GM12878 (cell line): Measurements from ENCODE around the gene VGLL4. TPM values are rescaled to one million over a fixed set of nuclear protein-coding genes. Genes with fewer than 3 reads are reported as not detected.

Experiments used
- BHLHE40 ChIP-seq, 2 experiments: fragments of 450-650 bp in 1 of 2; IDR thresholded peaks; 2 replicates each; pipeline ENCODE4 v1.6.1; 2011 to 2017; ENCODE audit warnings: low read depth in 2 of 2, borderline replicate concordance in 1 of 2, improper control_type of control experiment in 1 of 2, low read length in 1 of 2, mild to moderate bottlenecking in 1 of 2
- CBFB ChIP-seq: IDR thresholded peaks from 2 replicates; pipeline ENCODE4 v1.6.1; 2016; ENCODE audit warnings: antibody characterized with exemption, low read depth
- CBX5 ChIP-seq: sonication (generic); IDR thresholded peaks from 2 replicates; pipeline ENCODE4 v1.6.1; 2016; ENCODE audit warnings: low read depth, moderate library complexity, mild to moderate bottlenecking, inconsistent platforms
- CEBPB ChIP-seq, 2 experiments: fragments of 150-350 bp in 1 of 2; IDR thresholded peaks; 2 replicates each; pipeline ENCODE4 v1.6.1; 2012 to 2014; ENCODE audit warnings: low read depth in 2 of 2, low read length in 2 of 2, borderline replicate concordance in 1 of 2, inconsistent platforms in 1 of 2
- CEBPZ ChIP-seq: fragments of 150-350 bp; IDR thresholded peaks from 2 replicates; pipeline ENCODE4 v1.6.1; 2016; ENCODE audit warnings: low read depth, low read length
- CREM ChIP-seq: IDR thresholded peaks from 2 replicates; pipeline ENCODE4 v1.6.1; 2014; ENCODE audit warnings: antibody characterized with exemption, low read depth
- E2F8 ChIP-seq: fragments of 450-650 bp; IDR thresholded peaks from 2 replicates; pipeline ENCODE4 v1.6.1; 2018; ENCODE audit warnings: mild to moderate bottlenecking, low read depth, moderate library complexity; ENCODE audit not compliant: partially characterized antibody
- EED ChIP-seq: sonication (generic); IDR thresholded peaks from 2 replicates; pipeline ENCODE4 v1.6.1; 2016; ENCODE audit warnings: antibody characterized with exemption, low read depth
- IKZF2 ChIP-seq, 2 experiments: fragments of 450-650 bp; IDR thresholded peaks; 2 replicates each; pipeline ENCODE4 v1.6.1; 2017; ENCODE audit warnings: mild to moderate bottlenecking in 2 of 2, moderate library complexity in 2 of 2
- IRF4 ChIP-seq: IDR thresholded peaks from 2 replicates; pipeline ENCODE4 v1.6.1; 2011; ENCODE audit warnings: low read depth, low read length
- JUNB ChIP-seq: IDR thresholded peaks from 2 replicates; pipeline ENCODE4 v1.6.1; 2016; ENCODE audit warnings: antibody characterized with exemption, mild to moderate bottlenecking
- NFIC ChIP-seq: IDR thresholded peaks from 2 replicates; pipeline ENCODE4 v1.6.1; 2012; ENCODE audit warnings: low read depth, mild to moderate bottlenecking, inconsistent platforms, low read length, moderate library complexity
- PAX8 ChIP-seq: fragments of 450-650 bp; IDR thresholded peaks from 2 replicates; pipeline ENCODE4 v1.6.1; 2017; ENCODE audit warnings: mild to moderate bottlenecking, moderate library complexity
- PBX3 ChIP-seq: IDR thresholded peaks from 2 replicates; pipeline ENCODE4 v1.6.1; 2011; ENCODE audit warnings: mild to moderate bottlenecking, low read depth, low read length, moderate library complexity; ENCODE audit not compliant: insufficient replicate concordance
- REST ChIP-seq: IDR thresholded peaks from 2 replicates; pipeline ENCODE4 v1.6.1; 2012; ENCODE audit warnings: mild to moderate bottlenecking, low read depth, low read length
- SIN3A ChIP-seq: IDR thresholded peaks from 2 replicates; pipeline ENCODE4 v1.6.1; 2012; ENCODE audit warnings: low read depth, low read length, improper control_type of control experiment
- WRNIP1 ChIP-seq: IDR thresholded peaks from 2 replicates; pipeline ENCODE4 v1.6.1; 2011; ENCODE audit warnings: low read depth, low read length, improper control_type of control experiment, borderline replicate concordance
- ZBED1 ChIP-seq: IDR thresholded peaks from 2 replicates; pipeline ENCODE4 v1.6.1; 2016; ENCODE audit warnings: borderline replicate concordance
- ZNF384 ChIP-seq: IDR thresholded peaks from 2 replicates; pipeline ENCODE4 v1.6.1; 2012; ENCODE audit warnings: low read depth, mild to moderate bottlenecking, low read length, improper control_type of control experiment, borderline replicate concordance
- ZNF622 ChIP-seq: fragments of 450-650 bp; IDR thresholded peaks from 2 replicates; pipeline ENCODE4 v1.6.1; 2017; ENCODE audit warnings: mild to moderate bottlenecking, inconsistent platforms
- polyA plus RNA-seq, 11 experiments: library from polyadenylated mRNA; depleted of rRNA in 4 of 11; unstranded in 6 of 11; stranded (reverse) in 5 of 11; fragments of >200 nt; fragmentation: Nextera tagmentation in 4 of 11; fragmentation: Illumina TruSeq in 1 of 11; extraction: Ambion mirVana in 4 of 11; extraction: Trizol in 1 of 11; gene quantifications; 1 replicate in 1 of 11; 2 replicates in 10 of 11; pipeline versions ENCODE4 v1.2.1 to v1.2.3, GENCODE V29; 2011 to 2016; ENCODE audit warnings: inconsistent platforms in 2 of 11, missing spikeins in 2 of 11, low read depth in 1 of 11
- total RNA-seq, 4 experiments: library from RNA; depleted of rRNA in 3 of 4; stranded (reverse); fragments of >200 nt in 3 of 4; fragmentation: Illumina TruSeq in 1 of 4; extraction: Trizol in 1 of 4; gene quantifications; 2 replicates each; pipeline versions ENCODE4 v1.2.1 to v1.2.3, GENCODE V29; 2013 to 2021

Gene VGLL4
- total and polyA plus RNA-seq, 10 of the 15 experiments (the other 5 are each of a cell fraction or from before 2014, with no cell fraction given): 0.44 to 38.1 (median 16.1) TPM

GRCh38 chr3:11624161-11624560 lies 19.6 kb downstream of the VGLL4 start (continued):
- no peak for TF ChIP-seq CEBPZ
- TF ChIP-seq PBX3: no peak
- peak in 1 of 2 experiments; percentile 29; a peak in 3 of 4 replicates for TF ChIP-seq BHLHE40 (IDR thresholded peaks at IDR 0.05; ENCODE audit: borderline replicate concordance in 1 of 2, low read depth in 2 of 2, low read length in 1 of 2)
- peak; percentile 79 for TF ChIP-seq EED
- TF ChIP-seq ZBED1: peak; percentile 66; the same call in 1 of the 2 replicates
- TF ChIP-seq SIN3A: no peak
- TF ChIP-seq ZNF622: no peak
- TF ChIP-seq ZNF384: no peak
- TF ChIP-seq CEBPB (IDR thresholded peaks at IDR 0.05; ENCODE audit: borderline replicate concordance in 1 of 2, low read depth in 2 of 2, low read length in 2 of 2): no peak
- no peak for TF ChIP-seq CBFB
- no peak for TF ChIP-seq CBX5
- no peak for TF ChIP-seq E2F8
- peak; percentile 77; the same call in 1 of the 2 replicates for TF ChIP-seq IRF4
- TF ChIP-seq JUNB: peak; percentile 86
- peak; percentile 68 for TF ChIP-seq NFIC
- TF ChIP-seq WRNIP1: no peak
- peak; percentile 19 to 31; a peak in 2 of 4 replicates for TF ChIP-seq IKZF2 (IDR thresholded peaks at IDR 0.05)
- TF ChIP-seq PAX8: no peak
- TF ChIP-seq REST: no peak
- TF ChIP-seq CREM: peak; percentile 93
